HS-27A (cell line): Measurements from ENCODE around the gene SKIL.
A peak's percentile ranks its signal among the peaks of the same experiment; 100 is the strongest.
"Not testable (repeated sequence)": the region's sequence is repeated elsewhere in the genome, so short reads cannot be mapped to it uniquely, and the experiment has no call there.

Experiments used
- DNase-seq: peaks from one replicate; pipeline ENCODE4 v3.0.0-alpha.2; 2012; ENCODE audit warnings: low read depth, missing footprints

The SKIL gene, protein sequence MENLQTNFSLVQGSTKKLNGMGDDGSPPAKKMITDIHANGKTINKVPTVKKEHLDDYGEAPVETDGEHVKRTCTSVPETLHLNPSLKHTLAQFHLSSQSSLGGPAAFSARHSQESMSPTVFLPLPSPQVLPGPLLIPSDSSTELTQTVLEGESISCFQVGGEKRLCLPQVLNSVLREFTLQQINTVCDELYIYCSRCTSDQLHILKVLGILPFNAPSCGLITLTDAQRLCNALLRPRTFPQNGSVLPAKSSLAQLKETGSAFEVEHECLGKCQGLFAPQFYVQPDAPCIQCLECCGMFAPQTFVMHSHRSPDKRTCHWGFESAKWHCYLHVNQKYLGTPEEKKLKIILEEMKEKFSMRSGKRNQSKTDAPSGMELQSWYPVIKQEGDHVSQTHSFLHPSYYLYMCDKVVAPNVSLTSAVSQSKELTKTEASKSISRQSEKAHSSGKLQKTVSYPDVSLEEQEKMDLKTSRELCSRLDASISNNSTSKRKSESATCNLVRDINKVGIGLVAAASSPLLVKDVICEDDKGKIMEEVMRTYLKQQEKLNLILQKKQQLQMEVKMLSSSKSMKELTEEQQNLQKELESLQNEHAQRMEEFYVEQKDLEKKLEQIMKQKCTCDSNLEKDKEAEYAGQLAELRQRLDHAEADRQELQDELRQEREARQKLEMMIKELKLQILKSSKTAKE

DNA sequence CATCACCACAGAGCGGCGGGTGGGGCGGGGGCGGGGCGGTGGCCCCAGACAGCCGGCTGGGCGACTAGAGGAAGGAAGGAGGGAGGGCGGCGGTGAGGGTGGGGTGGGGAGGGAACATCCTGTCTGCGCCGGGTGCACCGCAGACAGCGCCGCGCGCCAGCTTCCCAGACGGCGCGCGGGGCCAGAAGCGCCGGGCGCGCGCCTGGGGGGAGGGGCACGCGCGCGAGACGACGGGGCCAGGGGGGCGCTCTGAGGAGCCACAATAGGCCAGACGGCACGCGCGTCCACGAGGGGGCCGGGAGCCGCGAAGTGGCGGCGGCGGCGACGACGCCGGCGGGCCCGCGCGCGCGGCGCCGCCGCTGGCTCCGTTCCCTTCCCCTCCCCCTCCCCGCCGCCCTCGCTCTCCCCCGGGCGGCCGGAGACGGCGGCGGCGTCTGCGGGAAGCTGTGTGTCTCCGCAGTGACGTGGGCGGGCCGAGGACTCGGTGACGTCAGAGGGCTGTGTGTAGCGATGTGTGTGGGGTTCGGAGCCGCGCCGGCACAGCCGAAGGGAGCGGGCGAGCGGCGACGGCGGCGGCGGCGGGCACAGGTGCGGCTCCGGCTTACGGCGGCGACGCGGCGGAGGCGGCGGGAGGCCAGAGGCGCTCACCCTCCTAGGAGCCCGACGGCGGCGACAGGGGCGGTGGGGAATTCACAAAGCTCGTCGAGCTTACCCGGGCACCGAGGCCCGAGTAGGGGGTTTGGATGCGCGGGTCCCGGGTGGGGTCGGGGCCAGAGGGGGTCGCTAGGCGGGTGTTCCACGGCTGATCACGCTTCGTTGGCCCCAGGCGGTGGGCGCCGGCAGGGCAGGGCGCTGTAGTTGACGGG lies at the start of gene SKIL:
Gene SKIL (plus strand): TSS at position 540 of the 866 bp plus-strand sequence. CDS start 2,617 bp downstream, outside the sequence.
- peak; percentile 59 for DNase-seq

DNA sequence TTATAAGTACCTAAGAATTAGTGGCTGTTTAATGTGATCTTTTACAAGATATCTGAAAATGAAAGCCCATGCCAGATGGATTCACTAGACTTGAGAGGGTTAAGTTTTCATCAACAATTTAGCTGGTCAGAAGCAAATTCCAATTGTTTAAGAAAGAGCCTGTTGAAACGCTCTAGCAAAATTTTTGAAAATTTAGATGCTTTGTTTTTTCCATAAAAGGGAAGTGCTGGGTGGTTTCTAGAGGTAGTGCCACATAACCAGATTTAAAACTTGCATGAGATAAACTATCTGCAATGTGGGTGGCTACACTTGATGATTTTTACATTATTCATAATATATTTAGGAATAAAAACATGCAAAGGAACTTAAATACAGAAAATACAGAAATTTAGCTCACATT lies 48.5 kb upstream of the SKIL start:
- DNase-seq: no peak

DNA sequence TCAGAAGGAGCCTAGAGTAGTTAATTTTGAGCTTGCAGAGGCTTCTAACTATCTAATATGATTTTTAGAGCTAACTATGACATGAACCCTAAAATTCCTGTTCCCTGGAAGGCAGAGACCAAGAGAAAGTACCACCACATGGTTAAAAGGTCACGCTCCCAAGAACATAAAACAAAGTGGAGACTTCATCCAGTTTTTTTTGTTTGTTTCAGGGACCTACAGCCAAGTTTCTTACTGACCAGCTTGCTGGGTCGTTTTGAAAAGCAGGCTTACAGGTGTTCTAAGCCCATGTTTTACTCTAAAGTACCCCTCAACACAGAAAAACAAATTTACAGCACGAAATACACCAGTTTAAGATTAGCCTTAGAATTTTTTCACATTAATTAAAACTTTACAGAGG lies 39.6 kb upstream of the SKIL start:
- DNase-seq: no peak

DNA sequence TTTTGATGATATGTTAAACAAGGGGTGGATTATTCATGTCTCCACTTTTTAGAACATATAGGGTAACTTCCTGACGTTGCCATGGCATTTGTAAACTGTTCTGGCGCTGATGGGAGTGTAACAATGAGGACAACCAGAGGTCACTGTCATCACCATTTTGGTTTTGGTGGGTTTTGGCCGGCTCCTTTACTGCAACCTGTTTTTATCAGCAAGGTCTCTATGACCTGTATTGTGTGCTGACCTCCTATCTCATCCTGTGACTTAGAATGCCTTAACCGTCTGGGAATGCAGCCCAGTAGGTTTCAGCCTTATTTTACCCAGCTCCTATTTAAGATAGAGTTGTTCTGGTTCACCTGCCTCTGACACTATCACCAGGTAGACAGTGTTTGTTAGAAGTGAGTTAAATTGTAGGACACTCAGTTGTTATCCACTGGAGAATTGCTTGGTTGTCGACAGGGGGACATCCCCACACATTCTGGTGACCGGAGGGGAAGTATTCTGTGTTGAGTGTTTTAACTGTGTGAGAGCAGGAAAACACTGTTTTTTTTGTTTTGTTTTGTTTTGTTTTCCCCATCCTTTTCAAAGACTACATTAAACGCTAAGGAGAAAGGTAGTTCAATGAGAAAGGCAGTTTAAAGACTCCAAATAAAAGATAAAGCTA lies 36.9 kb upstream of the SKIL start:
- no peak for DNase-seq

DNA sequence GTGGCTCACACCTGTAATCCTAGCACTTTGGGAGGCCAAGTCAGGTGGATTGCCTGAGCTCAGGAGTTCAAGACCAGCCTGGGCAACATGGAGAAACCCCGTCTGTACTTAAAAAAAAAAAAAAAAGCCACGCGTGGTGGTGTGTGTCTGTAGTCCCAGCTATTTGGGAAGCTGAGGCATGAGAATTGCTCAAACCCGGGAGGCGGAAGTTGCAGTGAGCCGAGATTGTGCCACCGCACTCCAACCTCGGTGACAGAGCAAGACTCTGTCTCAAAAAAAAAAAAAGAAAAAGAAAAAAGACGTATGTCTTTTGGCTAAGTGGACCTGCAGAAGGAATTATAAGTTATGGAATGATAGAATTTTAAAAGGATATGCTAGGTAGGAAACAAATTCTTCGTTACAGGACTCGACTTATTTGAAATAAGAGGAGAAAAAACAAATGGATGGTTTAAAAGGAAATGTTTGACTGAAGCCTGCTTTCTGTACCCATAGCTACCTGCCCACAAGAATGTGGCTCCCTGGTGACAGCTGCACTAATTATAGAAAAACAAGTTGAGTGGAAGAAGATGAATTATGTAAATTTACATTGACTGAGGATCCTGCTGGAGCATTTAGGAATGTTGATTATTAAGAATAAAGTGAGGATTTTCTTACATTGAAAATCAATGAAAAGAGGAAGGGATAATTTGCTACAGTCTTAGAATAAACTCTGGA lies 36.0 kb upstream of the SKIL start:
- no peak for DNase-seq

DNA sequence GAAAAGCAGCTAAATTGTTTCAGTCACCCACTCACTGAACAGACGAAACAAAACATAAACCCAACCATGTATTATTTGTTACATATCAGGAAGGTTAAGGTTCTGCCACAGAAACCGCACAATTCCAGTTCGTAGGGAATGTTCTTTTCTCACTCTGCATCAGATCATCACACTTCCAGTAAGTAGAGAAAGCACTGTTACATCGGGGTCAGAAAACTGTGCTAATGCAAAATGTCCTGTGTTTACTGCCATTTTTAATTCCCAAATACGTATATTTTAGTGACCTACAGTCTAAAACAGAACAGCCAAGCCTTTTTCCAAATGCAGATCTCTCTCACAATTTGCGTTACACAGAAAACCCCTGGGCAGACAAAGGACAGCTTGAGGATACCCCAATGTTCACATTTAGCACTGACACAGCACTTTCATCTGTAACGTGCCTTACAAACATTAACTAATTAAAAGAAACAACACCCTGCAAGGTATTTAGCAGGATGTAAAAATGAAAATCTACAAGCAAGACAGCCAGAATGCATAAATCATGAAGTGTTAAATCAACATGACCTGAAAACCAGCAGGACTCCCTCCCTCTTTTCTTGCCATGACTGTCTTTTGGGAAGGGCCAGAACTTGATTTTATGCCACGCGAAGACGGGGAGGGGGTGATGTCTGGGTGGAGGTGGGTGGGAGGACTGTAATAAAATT lies 34.8 kb upstream of the SKIL start:
- DNase-seq: no peak

DNA sequence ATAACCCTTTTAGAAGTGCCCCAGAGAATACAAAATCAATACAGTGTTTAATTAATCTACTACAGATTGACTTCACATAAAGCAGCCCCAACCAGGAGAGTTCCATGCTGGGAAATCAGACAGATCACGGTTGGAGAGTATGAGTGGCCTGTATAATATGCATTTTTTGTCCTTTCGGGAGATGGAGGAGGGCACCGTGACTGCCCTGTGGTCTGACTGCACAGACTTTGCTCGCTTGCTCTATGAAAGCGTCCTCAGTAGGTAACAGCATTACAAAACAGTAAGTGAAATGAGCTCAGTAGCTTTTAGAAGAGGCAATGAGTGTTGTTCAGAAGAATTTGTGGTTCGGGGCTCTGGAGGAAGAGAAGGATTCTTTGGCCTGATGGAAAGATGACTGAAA lies 34.2 kb upstream of the SKIL start:
- no peak for DNase-seq

DNA sequence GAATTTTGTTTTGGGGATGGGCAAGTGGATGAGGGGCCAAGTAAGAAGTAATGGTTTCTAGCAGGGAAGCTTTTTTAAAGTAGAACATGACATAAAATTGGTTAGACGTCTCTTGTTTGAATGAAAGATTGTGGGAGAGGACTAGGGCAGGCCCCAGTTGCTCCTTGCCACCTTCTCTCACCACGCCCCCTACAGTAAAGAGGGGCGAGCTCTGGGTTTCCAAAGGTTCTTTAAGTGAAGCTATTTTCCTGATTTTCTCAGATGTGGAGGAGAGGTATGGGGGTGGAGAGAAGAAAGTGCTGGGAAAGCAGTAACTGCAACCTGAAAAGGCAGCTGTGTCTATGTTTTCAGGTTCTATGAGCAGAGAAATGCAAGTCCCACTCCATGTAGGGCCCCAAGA lies 32.6 kb upstream of the SKIL start:
- DNase-seq: no peak

DNA sequence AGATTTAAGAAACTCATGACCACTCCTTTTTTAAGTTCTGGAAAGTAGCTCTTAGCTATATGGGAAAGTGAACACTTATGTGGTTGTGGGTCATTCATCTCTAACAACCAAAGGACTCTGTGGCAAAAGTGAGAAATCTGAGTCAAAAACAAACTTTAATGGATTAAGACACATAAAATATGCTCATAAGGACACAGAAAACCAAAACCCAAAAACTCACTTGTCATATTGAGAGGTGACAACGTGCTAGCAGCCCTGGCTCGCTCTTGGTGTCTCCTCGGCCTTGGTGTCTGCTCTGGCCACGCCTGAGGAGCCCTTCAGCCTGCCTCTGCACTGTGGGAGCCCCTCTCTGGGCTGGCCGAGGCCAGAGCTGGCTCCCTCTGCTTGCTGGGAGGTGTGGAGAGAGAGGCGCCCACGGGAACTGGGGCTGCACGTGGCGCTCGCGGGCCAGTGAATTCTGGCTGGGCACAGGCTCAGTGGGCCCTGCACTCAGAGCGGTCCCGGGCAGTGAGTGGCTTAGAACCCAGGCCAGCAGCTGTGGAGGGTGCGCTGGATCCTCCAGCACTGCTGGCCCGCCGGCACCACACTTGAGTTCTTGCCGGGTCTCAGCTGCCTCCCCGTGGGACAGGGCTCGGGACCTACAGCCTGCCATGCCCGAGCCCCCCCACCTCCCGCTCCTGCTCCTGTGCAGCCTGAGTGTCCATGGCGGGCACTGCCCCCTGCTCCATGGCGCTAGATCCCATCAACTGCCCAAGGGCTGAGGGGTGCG lies 30.3 kb upstream of the SKIL start:
- DNase-seq: no peak

DNA sequence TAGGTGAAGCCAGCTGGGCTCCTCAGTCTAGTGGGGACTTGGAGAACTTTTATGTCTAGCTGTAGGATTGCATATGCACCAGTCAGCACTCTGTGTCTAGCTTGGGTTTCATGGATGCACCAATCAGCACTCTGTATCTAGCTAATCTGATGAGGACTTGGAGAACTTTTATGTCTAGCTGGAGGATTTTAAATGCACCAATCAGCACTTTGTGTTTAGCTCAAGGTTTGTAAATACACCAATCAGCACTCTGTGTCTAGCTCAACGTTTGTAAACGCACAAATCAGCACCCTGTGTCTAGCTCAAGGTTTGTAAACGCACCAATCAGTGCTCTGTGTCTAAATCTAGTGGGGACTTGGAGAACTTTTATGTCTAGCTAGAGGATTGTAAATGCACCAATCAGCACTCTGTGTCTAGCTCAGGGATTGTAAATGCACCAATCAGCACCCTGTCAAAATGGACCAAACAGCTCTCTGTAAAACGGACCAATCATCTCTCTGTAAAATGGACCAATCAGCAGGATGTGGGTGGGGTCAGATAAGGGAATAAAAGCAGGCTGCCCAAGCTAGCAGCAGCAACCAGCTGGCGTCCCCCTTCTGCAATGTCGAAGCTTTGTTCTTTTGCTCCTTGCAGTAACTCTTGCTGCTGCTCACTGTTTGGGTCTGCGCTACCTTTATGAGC lies 29.5 kb upstream of the SKIL start:
- not testable (repeated sequence) for DNase-seq

DNA sequence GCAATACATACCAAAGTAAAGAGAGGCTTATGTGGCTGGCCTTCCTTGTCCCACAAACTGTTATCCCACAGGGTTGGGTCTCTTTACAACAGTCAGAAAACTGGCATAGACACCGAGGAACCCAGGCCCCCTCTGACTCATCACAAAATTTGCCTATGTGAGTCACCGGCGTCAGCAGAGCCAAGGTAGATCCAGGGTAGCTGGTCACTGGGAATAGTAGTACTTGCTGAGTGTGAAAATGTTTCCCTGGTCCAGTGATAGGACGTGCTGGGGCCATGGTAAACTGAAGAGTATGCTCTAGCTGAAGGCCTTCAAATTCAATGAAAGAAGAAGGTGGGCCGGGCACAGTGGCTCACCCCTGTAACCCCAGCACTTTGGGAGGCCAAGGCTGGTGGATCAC lies 27.1 kb upstream of the SKIL start:
- DNase-seq: peak; percentile 35

DNA sequence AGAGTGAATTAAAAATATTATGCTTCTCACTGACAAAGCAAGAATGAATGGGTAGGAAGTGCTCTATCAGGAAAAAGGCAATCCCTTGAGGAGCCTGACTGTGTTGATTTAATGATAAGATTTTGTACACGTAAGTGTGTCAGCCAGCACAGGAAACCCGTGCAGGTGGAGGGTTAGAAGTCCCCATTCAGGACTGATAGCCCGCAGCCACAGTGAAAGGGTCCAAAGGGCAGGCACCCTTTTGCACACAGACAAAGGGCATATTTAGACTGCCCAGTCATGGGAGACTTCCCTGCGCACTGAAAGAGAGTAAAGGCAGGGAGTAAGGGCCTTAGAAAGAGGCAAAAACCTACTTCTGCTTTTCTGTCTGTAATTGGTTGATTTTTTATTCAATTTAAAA lies 26.4 kb upstream of the SKIL start:
- DNase-seq: no peak

DNA sequence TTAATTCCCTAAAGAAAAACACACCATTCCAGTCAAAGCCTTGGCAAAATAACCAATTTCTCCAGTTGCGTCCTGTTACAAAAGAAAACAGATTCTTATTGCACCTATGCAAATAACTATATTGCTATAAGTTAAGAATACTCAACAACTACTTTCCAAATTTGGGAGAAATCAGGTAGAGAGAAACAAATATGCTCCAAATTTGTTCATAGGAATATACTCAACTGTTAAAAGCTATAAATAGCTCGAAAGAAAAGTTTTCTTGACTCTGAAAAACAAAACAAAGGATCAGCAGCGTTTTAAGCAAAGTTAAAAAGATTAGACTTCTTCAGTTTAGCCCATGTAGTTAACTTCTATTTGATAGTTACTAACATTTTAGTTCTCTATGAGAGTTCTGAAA lies 20.1 kb upstream of the SKIL start:
- DNase-seq: no peak

DNA sequence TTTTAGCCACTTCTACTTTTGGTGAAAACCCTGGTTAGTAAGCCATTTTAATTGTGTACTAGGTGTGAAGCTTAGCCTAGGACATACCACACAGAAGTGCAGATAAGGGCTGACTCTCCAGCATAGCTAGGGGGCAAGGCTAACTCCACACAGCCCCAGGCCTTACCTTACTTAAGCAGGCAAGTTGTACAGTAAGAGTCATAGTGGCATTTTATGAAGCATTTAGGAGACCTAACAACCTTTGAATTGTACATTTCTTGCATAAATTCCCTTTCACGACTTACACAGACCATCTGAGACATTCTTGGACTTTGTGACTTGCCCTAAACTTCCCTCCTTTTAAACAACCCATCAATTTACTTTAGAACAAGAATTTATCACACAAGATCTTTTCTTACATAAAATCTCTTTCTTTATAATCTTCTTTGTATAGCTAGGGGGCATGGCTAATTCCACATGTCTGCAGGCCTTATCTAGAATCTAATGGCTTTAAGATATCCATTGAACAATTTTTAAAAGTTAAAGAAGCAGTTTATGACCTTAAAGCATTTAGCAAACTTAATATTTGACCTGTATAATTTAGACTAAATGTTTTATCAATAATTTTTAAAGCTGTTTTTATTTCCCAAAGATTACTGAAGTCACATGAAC lies 18.7 kb upstream of the SKIL start:
- no peak for DNase-seq

DNA sequence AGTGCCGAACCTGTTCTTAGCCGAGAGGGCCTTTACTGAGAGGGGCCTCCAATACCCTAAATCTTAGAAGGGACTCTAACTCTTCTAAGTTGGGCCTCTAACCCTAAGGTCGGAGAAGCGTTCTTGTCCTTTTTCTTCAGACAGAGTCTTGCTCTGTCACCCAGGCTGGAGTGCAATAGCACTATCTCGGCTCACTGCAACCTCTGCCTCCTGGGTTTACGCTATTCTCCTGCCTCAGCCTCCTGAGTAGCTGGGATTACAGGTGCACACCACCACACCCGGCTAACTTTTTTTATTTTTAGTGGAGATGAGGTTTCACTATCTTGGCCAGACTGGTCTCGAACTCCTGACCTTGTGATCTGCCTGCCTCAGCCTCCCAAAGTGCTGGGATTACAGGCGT lies 15.2 kb upstream of the SKIL start:
- not testable (repeated sequence) for DNase-seq

DNA sequence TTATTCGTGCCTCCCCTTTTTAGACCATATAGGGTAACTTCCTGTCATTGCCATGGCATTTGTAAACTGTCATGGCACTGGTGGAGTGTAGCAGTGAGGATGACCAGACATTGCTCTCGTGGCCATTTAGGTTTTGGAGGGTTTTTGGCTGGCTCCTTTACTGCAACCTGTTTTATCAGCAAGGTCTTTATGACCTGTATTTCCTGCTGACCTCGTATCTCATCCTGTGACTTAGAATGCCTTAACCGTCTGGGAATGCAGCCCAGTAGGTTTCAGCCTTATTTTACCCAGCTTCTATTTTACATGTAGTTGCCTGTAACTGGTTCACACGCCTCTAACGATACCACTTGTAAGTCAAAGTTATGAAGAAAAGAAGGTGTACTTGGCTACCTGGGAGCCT lies 13.7 kb upstream of the SKIL start:
- not testable (repeated sequence) for DNase-seq

DNA sequence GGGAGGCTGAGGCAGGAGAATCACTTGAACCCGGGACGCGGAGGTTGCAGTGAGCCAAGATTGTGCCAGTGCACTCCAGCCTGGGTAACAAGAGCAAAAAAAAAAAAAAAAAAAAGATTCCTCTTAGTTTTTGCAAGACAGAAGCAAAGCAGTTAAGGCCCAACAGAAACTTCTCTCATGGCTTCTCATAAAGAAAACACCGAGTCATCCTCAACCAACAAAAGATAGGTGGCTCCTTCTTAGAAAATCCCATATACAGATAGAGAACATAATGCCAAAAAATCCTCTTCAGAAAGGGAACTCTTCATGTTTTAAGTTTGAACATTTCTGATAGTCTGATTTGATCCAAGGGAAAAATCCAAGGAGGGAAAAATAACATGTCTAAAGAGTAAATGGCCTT lies 12.5 kb upstream of the SKIL start:
- DNase-seq: no peak

DNA sequence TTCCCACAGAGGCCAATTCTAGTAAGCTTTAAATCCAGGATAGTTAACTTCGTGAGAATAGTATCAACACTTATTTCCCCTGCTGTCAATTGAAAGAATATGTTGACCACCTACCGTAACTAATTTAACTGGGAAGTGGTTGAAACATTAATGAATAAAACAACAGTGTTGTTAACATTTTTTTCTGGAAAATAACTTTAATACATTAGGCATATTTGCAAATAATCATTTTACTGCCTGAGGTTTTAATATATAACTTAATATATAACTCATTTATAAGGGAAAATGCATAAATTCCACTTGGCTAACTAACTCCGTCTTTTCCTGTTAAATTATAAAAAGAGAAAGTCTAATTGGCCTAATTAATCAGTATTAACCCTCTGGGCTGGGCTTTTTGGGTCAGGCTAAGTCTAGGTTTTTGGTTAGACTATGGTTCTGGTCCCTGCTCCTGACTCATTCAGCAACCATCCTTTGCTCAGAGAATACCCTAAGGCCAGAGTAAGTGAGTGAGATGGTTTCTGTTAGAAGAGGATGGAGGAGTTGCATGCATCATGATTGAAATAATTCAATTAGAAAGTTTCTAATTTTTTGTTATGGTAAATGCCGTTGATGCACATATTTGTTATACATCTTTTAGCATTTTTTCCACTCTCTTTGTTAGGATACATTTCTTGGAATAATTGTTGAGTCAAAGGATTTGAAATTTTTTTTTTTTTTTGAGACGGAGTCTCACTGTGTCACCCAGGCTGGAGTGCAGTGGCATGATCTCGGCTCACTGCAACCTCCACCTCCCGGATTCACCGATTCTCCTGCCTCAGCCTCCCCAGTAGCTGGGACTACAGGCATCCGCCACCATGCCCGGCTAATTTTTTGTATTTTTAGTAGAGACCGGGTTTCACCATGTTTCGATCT lies 10.8 kb upstream of the SKIL start:
- no peak for DNase-seq
